B cell (primary cell): ENCODE results near the gene EYS. TPM values are rescaled to one million over a fixed set of nuclear protein-coding genes. Genes with fewer than 3 reads are reported as not detected.

Experiments
- ATAC-seq: fragments of 200-7000 bp; cut with Tn5 transposase; one replicate; pipeline ENCODE4 v1.10.0; 2021; ENCODE audit warnings: low read depth, mild to moderate bottlenecking, moderate number of reproducible peaks, moderate library complexity
- CTCF ChIA-PET: fragments of 350-600 bp; sonication (Branson Sonifier 250); formaldehyde crosslinking; loops from one replicate; lab custom pipeline; 2021; ENCODE audit warnings: antibody characterized with exemption, inconsistent platforms; lab: Charles Lee
- POLR2A ChIA-PET: fragments of 350-600 bp; sonication (Branson Sonifier 250); formaldehyde crosslinking; loops from one replicate; lab custom pipeline; 2021; ENCODE audit warnings: antibody characterized with exemption; lab: Charles Lee
- DNase-seq: peaks from one replicate; pipeline ENCODE4 v3.0.0; 2013
- H2AFZ ChIP-seq: 2 replicates; pipeline ENCODE4 v1.6.1; 2012; ENCODE audit warnings: mild to moderate bottlenecking, low read depth, low read length; ENCODE audit not compliant: insufficient read depth, poor library complexity, severe bottlenecking
- H3K27ac ChIP-seq, 2 donors: 1 replicate in 1 of 2; 2 replicates in 1 of 2; pipeline ENCODE4 v1.5.1; 2012 to 2013; ENCODE audit warnings: low read length in 2 of 2, mild to moderate bottlenecking in 2 of 2, moderate library complexity in 1 of 2
- H3K27me3 ChIP-seq, 4 experiments: fragments of 200-600 bp in 1 of 4; sonication (generic) in 1 of 4; replicated peaks in 1 of 4; 1 replicate in 2 of 4; 2 replicates in 2 of 4; pipeline versions ENCODE4 v1.6.1 to v1.7.0; 2013 to 2016; ENCODE audit warnings: low read length in 3 of 4, mild to moderate bottlenecking in 2 of 4, mixed read lengths in 1 of 4, moderate library complexity in 1 of 4; ENCODE audit not compliant: insufficient read depth in 4 of 4, control insufficient read depth in 3 of 4; ENCODE audit errors: control extremely low read depth in 1 of 4
- H3K36me3 ChIP-seq, 2 experiments: replicated peaks in 1 of 2; 1 replicate in 1 of 2; 2 replicates in 1 of 2; pipeline versions ENCODE4 v1.6.1 to v1.7.1; 2013; ENCODE audit warnings: low read length in 1 of 2; ENCODE audit not compliant: insufficient read depth in 2 of 2, control insufficient read depth in 1 of 2; ENCODE audit errors: control extremely low read depth in 1 of 2, extremely low read depth in 1 of 2
- H3K4me1 ChIP-seq, 2 donors: fragments of 200-600 bp in 1 of 2; sonication (generic) in 1 of 2; 1 replicate in 1 of 2; 2 replicates in 1 of 2; pipeline versions ENCODE4 v1.5.1 to v1.6.1; 2013 to 2017; ENCODE audit warnings: low read length in 2 of 2; ENCODE audit not compliant: control insufficient read depth in 2 of 2, insufficient read depth in 2 of 2
- H3K4me2 ChIP-seq: replicated peaks from 2 replicates; pipeline ENCODE3; 2012; ENCODE audit warnings: mild to moderate bottlenecking, low read depth, low read length; ENCODE audit not compliant: poor library complexity, severe bottlenecking
- H3K4me3 ChIP-seq, 5 experiments: fragments of 200-600 bp in 1 of 5; sonication (generic) in 1 of 5; 1 replicate in 3 of 5; 2 replicates in 2 of 5; pipeline versions ENCODE4 v1.5.1 to v1.7.0; 2011 to 2016; ENCODE audit warnings: low read length in 4 of 5, mild to moderate bottlenecking in 4 of 5, low read depth in 2 of 5, control low read depth in 1 of 5, moderate library complexity in 1 of 5; ENCODE audit not compliant: insufficient read depth in 1 of 5; ENCODE audit errors: control extremely low read depth in 1 of 5, extremely low read depth in 1 of 5
- H3K79me2 ChIP-seq: fragments of 200-600 bp; sonication (generic); one replicate; pipeline ENCODE4 v1.6.0; 2016; ENCODE audit warnings: low read length; ENCODE audit not compliant: control insufficient read depth, insufficient read depth
- H3K9ac ChIP-seq: fragments of 200-600 bp; sonication (generic); 2 replicates; pipeline ENCODE4 v1.6.1; 2017; ENCODE audit warnings: mild to moderate bottlenecking, low read length, moderate library complexity
- H3K9me3 ChIP-seq, 3 donors: one replicate each; pipeline versions ENCODE4 v1.6.1 to v1.7.1; 2013; ENCODE audit warnings: low read length in 2 of 3; ENCODE audit not compliant: control insufficient read depth in 2 of 3, insufficient read depth in 1 of 3; ENCODE audit errors: control extremely low read depth in 1 of 3
- H4K20me1 ChIP-seq: 2 replicates; pipeline ENCODE4 v1.6.0; 2012; ENCODE audit warnings: mild to moderate bottlenecking, low read length; ENCODE audit not compliant: insufficient read depth, control insufficient read depth, poor library complexity, severe bottlenecking
- H3K27ac Mint-ChIP-seq: one replicate; pipeline ENCODE4 v1.8.0; 2021; ENCODE audit warnings: mixed read lengths
- H3K27me3 Mint-ChIP-seq: one replicate; pipeline ENCODE4 v1.8.0; 2021; ENCODE audit warnings: mixed read lengths
- H3K4me1 Mint-ChIP-seq: one replicate; pipeline ENCODE4 v1.8.0; 2021; ENCODE audit warnings: mixed read lengths
- H3K4me3 Mint-ChIP-seq: one replicate; pipeline ENCODE4 v1.8.0; 2021; ENCODE audit warnings: mixed read lengths
- H3K9me3 Mint-ChIP-seq: one replicate; pipeline ENCODE4 v1.8.0; 2022; ENCODE audit warnings: mixed read lengths; ENCODE audit not compliant: insufficient read depth
- EZH2 ChIP-seq: IDR thresholded peaks from 2 replicates; pipeline ENCODE4 v1.6.1; 2012; ENCODE audit warnings: borderline replicate concordance, low read depth, mild to moderate bottlenecking, moderate library complexity, low read length; ENCODE audit not compliant: insufficient read depth, poor library complexity, severe bottlenecking
- WGBS: methylation state at CpG from one replicate; pipeline ENCODE4 v1.1.5; 2013; ENCODE audit warnings: missing lambda C conversion rate; ENCODE audit not compliant: insufficient coverage; 5-methylcytosine and 5-hydroxymethylcytosine counted together
- intact Hi-C: fragments of 100-400 bp; cut with micrococcal nuclease; formaldehyde crosslinking; loops from one replicate; pipeline ENCODE4 v1.10.0; 2022
- polyA plus RNA-seq: library from polyadenylated mRNA; depleted of rRNA; stranded (reverse); fragments of >200 nt; gene quantifications from 2 replicates; pipeline ENCODE4 v1.2.3, GENCODE V29; 2012
- total RNA-seq, 2 donors: library from RNA; stranded (reverse); fragments of 120-200 nt in 1 of 2; gene quantifications; 1 replicate in 1 of 2; 2 replicates in 1 of 2; pipeline versions ENCODE4 v1.2.3 to v1.2.4, GENCODE V29; 2013 to 2022
- TF ChIP-seq, protein P1 (sequence below): fragments of 200-600 bp; IDR thresholded peaks from one replicate; pipeline ENCODE4 v1.8.0; 2022; ENCODE audit warnings: antibody characterized with exemption, mild to moderate bottlenecking

EYS gene
- total and polyA plus RNA-seq, 2 donors (not counting 1 experiment from before 2014, with no cell fraction given), result not detected

GRCh38 chr6:63731930-63732329, 1975.1 kb downstream of the EYS start:
- Histone ChIP-seq H3K4me2 (no peak overlapping the region), H3K27me3 (no peaks in the 10 kb centered on the region), H3K9ac (no peak overlapping the region), H3K79me2 (no peaks in the 10 kb centered on the region), H3K36me3 (no peaks in the 10 kb centered on the region), H3K4me3 (no peak overlapping the region), H2AFZ (no peak overlapping the region), H3K9me3 (no peaks in the 10 kb centered on the region), H3K4me1 (no peaks in the 10 kb centered on the region), H3K27ac (no peak overlapping the region), H4K20me1 (no peaks in the 10 kb centered on the region)
- intact Hi-C loops, result no loop called here
- H3K9me3 Mint-ChIP-seq, result peaks cover 6% of the 10 kb centered on the region
- H3K4me1 Mint-ChIP-seq, result no peaks in the 10 kb centered on the region
- H3K4me3 Mint-ChIP-seq, result no peak overlapping the region
- TF ChIP-seq, protein P1, sequence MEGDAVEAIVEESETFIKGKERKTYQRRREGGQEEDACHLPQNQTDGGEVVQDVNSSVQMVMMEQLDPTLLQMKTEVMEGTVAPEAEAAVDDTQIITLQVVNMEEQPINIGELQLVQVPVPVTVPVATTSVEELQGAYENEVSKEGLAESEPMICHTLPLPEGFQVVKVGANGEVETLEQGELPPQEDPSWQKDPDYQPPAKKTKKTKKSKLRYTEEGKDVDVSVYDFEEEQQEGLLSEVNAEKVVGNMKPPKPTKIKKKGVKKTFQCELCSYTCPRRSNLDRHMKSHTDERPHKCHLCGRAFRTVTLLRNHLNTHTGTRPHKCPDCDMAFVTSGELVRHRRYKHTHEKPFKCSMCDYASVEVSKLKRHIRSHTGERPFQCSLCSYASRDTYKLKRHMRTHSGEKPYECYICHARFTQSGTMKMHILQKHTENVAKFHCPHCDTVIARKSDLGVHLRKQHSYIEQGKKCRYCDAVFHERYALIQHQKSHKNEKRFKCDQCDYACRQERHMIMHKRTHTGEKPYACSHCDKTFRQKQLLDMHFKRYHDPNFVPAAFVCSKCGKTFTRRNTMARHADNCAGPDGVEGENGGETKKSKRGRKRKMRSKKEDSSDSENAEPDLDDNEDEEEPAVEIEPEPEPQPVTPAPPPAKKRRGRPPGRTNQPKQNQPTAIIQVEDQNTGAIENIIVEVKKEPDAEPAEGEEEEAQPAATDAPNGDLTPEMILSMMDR, result no peak
- no peak for TF ChIP-seq EZH2
- H3K27ac Mint-ChIP-seq, result no peak overlapping the region
- no peaks in the 10 kb centered on the region for H3K27me3 Mint-ChIP-seq
- no peak for ATAC-seq
- DNase-seq, result no peak
- POLR2A ChIA-PET, result no interaction called here
- no CpG with 5 or more reads among the region's 3 CpGs for WGBS
- CTCF ChIA-PET, result no interaction called here

DNA sequence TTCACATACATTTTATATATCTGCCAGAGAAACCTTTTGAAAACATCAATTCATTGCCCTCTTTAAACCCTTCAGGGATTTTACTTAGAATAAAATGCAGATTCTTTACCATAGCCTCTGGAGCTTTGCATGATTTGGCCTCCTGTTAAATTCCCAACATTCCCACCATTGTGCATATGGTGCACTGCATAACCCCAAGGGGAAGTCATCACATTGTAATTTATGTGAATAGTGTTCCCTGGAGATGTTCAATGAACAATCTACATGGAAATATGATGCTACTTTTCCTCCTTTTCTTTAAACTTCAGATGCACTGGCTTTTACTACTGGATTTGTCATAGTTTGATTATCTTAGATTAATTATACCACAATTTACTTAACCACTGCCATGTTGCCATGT, 1976.7 kb downstream of the EYS start:
- DNase-seq (no peak), ATAC-seq (no peak)
- POLR2A ChIA-PET, result no interaction called here
- TF ChIP-seq, protein P1, result no peak
- no peak for TF ChIP-seq EZH2
- Histone ChIP-seq H3K27me3 (no peaks in the 10 kb centered on the region), H3K79me2 (no peaks in the 10 kb centered on the region), H3K36me3 (no peaks in the 10 kb centered on the region), H3K4me1 (no peaks in the 10 kb centered on the region), H3K4me3 (no peak overlapping the region), H3K27ac (no peak overlapping the region), H3K4me2 (no peak overlapping the region), H4K20me1 (no peaks in the 10 kb centered on the region), H3K9me3 (no peaks in the 10 kb centered on the region), H2AFZ (no peak overlapping the region), H3K9ac (no peak overlapping the region)
- Mint-ChIP-seq H3K27me3 (no peaks in the 10 kb centered on the region), H3K9me3 (peaks cover 1% of the 10 kb centered on the region), H3K4me1 (no peaks in the 10 kb centered on the region), H3K4me3 (no peak overlapping the region), H3K27ac (no peak overlapping the region)
- CTCF ChIA-PET, result no interaction called here
- intact Hi-C loops, result no loop called here
